Spleen (tissue), 11 donors: ENCODE measurements around the gene PNLIPRP1. TPM values are rescaled to one million over a fixed set of nuclear protein-coding genes. Genes with fewer than 3 reads are reported as not detected.

Experiments used
- DNase-seq: peaks from one replicate; pipeline ENCODE4 v3.0.0-alpha.2; 2020
- H3K27ac ChIP-seq, 8 donors: fragments of 200-600 bp; sonication (generic) in 7 of 8; 1 replicate in 4 of 8; 2 replicates in 4 of 8; pipeline versions ENCODE4 v1.5.0 to v1.8.0; 2016 to 2021; ENCODE audit warnings: inconsistent platforms in 4 of 8, mild to moderate bottlenecking in 4 of 8, moderate library complexity in 1 of 8
- H3K27me3 ChIP-seq, 7 donors: fragments of 200-600 bp; sonication (generic) in 6 of 7; replicated peaks in 1 of 7; 1 replicate in 4 of 7; 2 replicates in 3 of 7; pipeline versions ENCODE4 v1.5.0 to v1.8.0; 2016 to 2021; ENCODE audit warnings: inconsistent platforms in 3 of 7, mild to moderate bottlenecking in 1 of 7
- H3K36me3 ChIP-seq, 6 donors: fragments of 200-600 bp; sonication (generic) in 5 of 6; 1 replicate in 4 of 6; 2 replicates in 2 of 6; pipeline versions ENCODE4 v1.5.0 to v1.8.0; 2016 to 2021; ENCODE audit warnings: inconsistent platforms in 2 of 6
- H3K4me1 ChIP-seq, 6 donors: fragments of 200-600 bp; sonication (generic) in 5 of 6; 1 replicate in 3 of 6; 2 replicates in 3 of 6; pipeline versions ENCODE4 v1.5.0 to v1.8.0; 2016 to 2021; ENCODE audit warnings: inconsistent platforms in 3 of 6
- H3K4me3 ChIP-seq, 8 donors: fragments of 200-600 bp; sonication (generic) in 7 of 8; 1 replicate in 4 of 8; 2 replicates in 4 of 8; pipeline versions ENCODE4 v1.5.0 to v1.8.0; 2016 to 2021; ENCODE audit warnings: inconsistent platforms in 4 of 8, mild to moderate bottlenecking in 4 of 8, moderate library complexity in 2 of 8
- H3K9me3 ChIP-seq, 8 donors: fragments of 200-600 bp; sonication (generic) in 7 of 8; 1 replicate in 4 of 8; 2 replicates in 4 of 8; pipeline versions ENCODE4 v1.5.0 to v1.8.0; 2016 to 2021; ENCODE audit warnings: inconsistent platforms in 4 of 8
- POLR2A ChIP-seq, 3 donors: fragments of 450-650 bp; IDR thresholded peaks; one replicate each; pipeline ENCODE4 v1.5.1; 2017; ENCODE audit warnings: antibody characterized with exemption in 3 of 3, mild to moderate bottlenecking in 1 of 3
- POLR2AphosphoS5 ChIP-seq, 3 donors: sonication (generic); formaldehyde crosslinking; IDR thresholded peaks; one replicate each; pipeline ENCODE4 v1.5.1; 2017; ENCODE audit warnings: antibody characterized with exemption in 3 of 3
- WGBS, 5 donors: extraction: QIAGEN DNeasy Blood & Tissue Kit in 3 of 5; methylation state at CpG; one replicate each; pipeline versions ENCODE4 v1.1.5 to v1.1.7; 2013 to 2018; 5-methylcytosine and 5-hydroxymethylcytosine counted together
- intact Hi-C: fragments of 100-400 bp; cut with DNase I; formaldehyde crosslinking; loops from one replicate; pipeline ENCODE4 v1.15.0; 2023; ENCODE audit warnings: low total_unique reads
- polyA plus RNA-seq, 3 donors: library from polyadenylated mRNA; stranded (reverse); fragments of 200-250 nt; gene quantifications; one replicate each; pipeline ENCODE4 v1.2.1, GENCODE V29; 2013
- total RNA-seq, 7 donors: library from RNA; depleted of rRNA in 3 of 7; stranded (reverse); fragments of >200 nt in 3 of 7; fragmentation: NEBNext Ultra II Directional in 4 of 7; extraction: Animal tissue kit (Norgen Biotek cat#: 25700) in 4 of 7; gene quantifications; one replicate each; pipeline versions ENCODE4 v1.1.0 to v1.2.1, GENCODE V29; 2016 to 2021
- TF ChIP-seq, protein P1 (sequence below), 11 experiments: fragments of 200-600 bp in 7 of 11; fragments of 450-650 bp in 4 of 11; sonication (generic) in 4 of 11; IDR thresholded peaks in 8 of 11; conservative IDR thresholded peaks in 3 of 11; 1 replicate in 7 of 11; 2 replicates in 4 of 11; pipeline versions ENCODE4 v1.4.0 to v1.8.0; 2016 to 2021; ENCODE audit warnings: antibody characterized with exemption in 11 of 11, inconsistent platforms in 4 of 11, mild to moderate bottlenecking in 1 of 11
- donor health status: healthy with polysubstance abuse.
- donor health status: DM: no; HTN: no; CAD: no; lungs with moderate emphysema.
- donor health status: DM: no; HTN: no; CAD: no.
- donor health status: Bipolar disorder and iron deficiency.
- donor health status: healthy.
- donor health status: DM: no; HTN: no; CAD: no.
- donor health status: DM: yes; HTN: yes; CAD: no.

The PNLIPRP1 gene
- total and polyA plus RNA-seq, 10 donors, result 0.06 to 1.2 (median 0.44) TPM; not detected in 4

DNA sequence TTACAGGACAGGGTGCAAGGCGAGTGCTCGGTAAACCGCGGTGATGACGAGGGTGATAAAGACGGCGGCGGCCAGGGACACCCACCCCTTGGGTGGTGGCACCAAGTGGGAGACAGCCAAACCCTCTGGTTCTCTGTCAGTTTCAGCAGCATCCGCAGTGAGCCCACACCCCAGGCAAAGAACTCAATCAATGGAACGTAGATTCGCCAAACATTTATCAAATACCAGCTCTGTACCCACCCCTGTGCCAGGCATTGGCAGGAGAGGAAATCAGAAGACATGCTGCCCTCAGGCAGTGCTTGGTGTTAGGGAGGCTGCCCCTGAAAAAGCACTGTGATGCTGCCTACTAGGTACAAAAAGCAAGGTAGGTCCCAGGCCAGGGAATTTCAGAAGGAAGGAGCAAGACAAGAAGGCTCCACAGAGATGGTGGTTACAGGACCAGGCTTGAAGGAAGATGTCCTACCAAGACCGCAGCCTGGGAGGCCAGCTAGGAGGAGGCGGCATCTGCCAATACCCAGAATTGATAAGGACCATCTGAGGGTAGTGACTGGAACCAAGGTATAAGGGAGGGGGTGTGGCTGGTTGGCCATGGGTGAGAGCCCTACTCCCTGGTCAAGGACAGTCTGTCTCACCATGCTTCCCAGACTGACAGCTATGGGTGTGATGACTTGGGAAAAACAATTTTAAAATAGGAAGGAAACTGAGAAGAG, 19.8 kb downstream of the PNLIPRP1 start:
- H3K4me3 ChIP-seq, result no peak overlapping the region
- DNase-seq, result no peak
- no peaks in the 10 kb centered on the region for H3K36me3 ChIP-seq
- peaks cover 0 to 43% (median 9%) of the 10 kb centered on the region in 7 donors for H3K27me3 ChIP-seq
- no peak overlapping the region for H3K27ac ChIP-seq
- H3K4me1 ChIP-seq, result no peaks in the 10 kb centered on the region
- TF ChIP-seq POLR2AphosphoS5 (IDR thresholded peaks at IDR 0.05), result no peak
- TF ChIP-seq POLR2A (IDR thresholded peaks at IDR 0.05), result no peak
- TF ChIP-seq, protein P1, sequence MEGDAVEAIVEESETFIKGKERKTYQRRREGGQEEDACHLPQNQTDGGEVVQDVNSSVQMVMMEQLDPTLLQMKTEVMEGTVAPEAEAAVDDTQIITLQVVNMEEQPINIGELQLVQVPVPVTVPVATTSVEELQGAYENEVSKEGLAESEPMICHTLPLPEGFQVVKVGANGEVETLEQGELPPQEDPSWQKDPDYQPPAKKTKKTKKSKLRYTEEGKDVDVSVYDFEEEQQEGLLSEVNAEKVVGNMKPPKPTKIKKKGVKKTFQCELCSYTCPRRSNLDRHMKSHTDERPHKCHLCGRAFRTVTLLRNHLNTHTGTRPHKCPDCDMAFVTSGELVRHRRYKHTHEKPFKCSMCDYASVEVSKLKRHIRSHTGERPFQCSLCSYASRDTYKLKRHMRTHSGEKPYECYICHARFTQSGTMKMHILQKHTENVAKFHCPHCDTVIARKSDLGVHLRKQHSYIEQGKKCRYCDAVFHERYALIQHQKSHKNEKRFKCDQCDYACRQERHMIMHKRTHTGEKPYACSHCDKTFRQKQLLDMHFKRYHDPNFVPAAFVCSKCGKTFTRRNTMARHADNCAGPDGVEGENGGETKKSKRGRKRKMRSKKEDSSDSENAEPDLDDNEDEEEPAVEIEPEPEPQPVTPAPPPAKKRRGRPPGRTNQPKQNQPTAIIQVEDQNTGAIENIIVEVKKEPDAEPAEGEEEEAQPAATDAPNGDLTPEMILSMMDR (IDR thresholded peaks at IDR 0.05 in 8 of 11, conservative IDR thresholded peaks at IDR 0.05 in 3 of 11), result no peak
- WGBS, 5 donors, result 92 to 98% (median 95%) methylated on average over 12 to 13 of the region's 13 CpGs
- intact Hi-C loops, result no loop called here
- H3K9me3 ChIP-seq, result peaks cover 0 to 8% (median 0%) of the 10 kb centered on the region in 8 donors

DNA sequence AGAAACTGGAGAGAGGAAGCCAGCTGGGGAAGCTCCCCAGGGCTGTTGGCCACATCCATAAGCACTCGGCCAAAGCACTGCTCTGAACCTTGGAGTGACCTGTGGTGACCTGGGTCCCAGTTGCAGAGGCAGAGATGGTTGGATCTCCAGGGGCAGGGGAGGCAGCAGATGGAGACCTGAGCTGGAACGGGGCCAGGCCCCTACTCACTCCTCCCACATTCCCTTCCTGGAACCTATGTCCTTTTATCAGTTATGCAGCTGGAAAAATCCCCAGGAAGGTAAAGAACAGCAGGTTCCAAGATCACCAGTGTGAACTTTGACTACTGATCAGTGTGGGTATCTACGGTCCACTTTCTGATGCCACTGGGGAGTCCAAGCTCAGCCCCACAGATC, 20.4 kb downstream of the PNLIPRP1 start:
- Histone ChIP-seq H3K9me3 (peaks cover 0 to 8% (median 0%) of the 10 kb centered on the region in 8 donors), H3K27ac (no peak overlapping the region), H3K4me3 (no peak overlapping the region), H3K4me1 (no peaks in the 10 kb centered on the region), H3K27me3 (peaks cover 0 to 43% (median 9%) of the 10 kb centered on the region in 7 donors), H3K36me3 (no peaks in the 10 kb centered on the region)
- intact Hi-C loops, result no loop called here
- TF ChIP-seq, protein P1 (IDR thresholded peaks at IDR 0.05 in 8 of 11, conservative IDR thresholded peaks at IDR 0.05 in 3 of 11), result no peak
- TF ChIP-seq POLR2AphosphoS5 (IDR thresholded peaks at IDR 0.05) (no peak), POLR2A (IDR thresholded peaks at IDR 0.05) (no peak)
- no peak for DNase-seq
- 65 to 82% (median 74%) methylated on average over 3 of the region's 3 CpGs for WGBS, 5 donors

DNA sequence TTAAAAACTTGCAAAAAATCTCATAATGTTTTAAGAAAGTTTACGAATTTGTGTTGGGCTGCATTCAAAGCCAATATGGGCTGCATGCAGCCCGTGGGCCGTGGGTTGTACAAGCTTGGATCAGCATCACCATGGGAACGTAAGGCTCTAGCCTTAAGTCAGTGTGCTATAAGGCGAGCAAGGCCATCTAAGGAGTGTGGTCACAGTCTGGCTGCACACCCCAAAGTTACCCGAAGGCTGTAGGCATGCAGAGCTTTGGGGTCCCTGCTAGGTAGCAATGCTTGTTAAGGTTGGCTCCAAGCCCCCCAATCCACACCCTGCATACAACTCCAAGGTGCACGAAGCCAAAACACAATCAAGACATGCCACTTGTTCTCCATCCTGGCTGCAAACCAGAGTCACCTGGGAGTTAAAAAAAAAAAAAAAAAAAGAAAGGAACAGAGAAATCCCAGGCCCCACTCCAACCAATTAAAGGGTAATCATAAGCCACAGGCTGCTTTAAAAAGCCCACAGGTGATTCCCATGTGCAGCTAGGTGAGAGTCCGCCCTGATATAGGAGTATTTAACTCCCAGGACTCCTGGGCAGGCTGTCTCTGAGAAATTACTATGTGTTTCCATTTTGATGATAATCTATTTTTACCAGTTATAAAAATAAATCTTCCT, 21.5 kb downstream of the PNLIPRP1 start:
- H3K4me3 ChIP-seq, result no peak overlapping the region
- H3K36me3 ChIP-seq, result no peaks in the 10 kb centered on the region
- H3K27me3 ChIP-seq, result peaks cover 0 to 42% (median 9%) of the 10 kb centered on the region in 7 donors
- H3K4me1 ChIP-seq, result no peaks in the 10 kb centered on the region
- H3K27ac ChIP-seq, result no peak overlapping the region
- DNase-seq, result no peak
- H3K9me3 ChIP-seq, result peaks cover 0 to 8% (median 0%) of the 10 kb centered on the region in 8 donors
- intact Hi-C loops, result no loop called here
- no peak for TF ChIP-seq POLR2A (IDR thresholded peaks at IDR 0.05)
- TF ChIP-seq POLR2AphosphoS5 (IDR thresholded peaks at IDR 0.05), result no peak
- WGBS, 5 donors, result 81 to 92% (median 89%) methylated on average over 8 of the region's 8 CpGs

DNA sequence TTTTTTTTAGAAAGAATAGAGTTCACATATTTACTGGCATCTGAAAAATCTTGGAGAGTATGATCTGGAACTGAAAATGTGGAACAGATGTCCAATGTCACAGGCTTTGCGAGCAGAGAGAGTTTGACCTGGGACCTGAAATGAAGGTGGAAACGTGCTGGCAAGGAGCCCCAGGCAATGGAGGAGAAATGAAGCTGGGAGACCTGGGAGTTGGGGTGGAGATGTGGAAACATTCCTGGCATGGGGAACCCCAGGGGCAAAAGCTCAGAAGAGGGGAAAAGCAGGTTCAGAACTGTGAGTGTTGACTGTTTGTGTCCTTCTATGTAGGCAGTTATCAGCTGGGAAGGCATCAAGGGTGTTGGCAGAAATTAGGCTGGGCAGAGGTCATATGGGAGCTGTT, 22.7 kb downstream of the PNLIPRP1 start:
- Histone ChIP-seq H3K36me3 (no peaks in the 10 kb centered on the region), H3K27ac (no peak overlapping the region), H3K4me1 (no peaks in the 10 kb centered on the region), H3K27me3 (peaks cover 0 to 29% (median 9%) of the 10 kb centered on the region in 7 donors), H3K4me3 (no peak overlapping the region), H3K9me3 (peaks cover 0 to 8% (median 0%) of the 10 kb centered on the region in 8 donors)
- TF ChIP-seq POLR2AphosphoS5 (IDR thresholded peaks at IDR 0.05) (no peak), POLR2A (IDR thresholded peaks at IDR 0.05) (no peak)
- TF ChIP-seq, protein P1 (IDR thresholded peaks at IDR 0.05 in 8 of 11, conservative IDR thresholded peaks at IDR 0.05 in 3 of 11), result no peak
- intact Hi-C loops, result no loop called here
- WGBS, 5 donors, result 71 to 86% (median 78%) methylated on average over 2 of the region's 2 CpGs
- no peak for DNase-seq
